Hepatocyte (in vitro differentiated cells): Measurements from ENCODE around the gene HSPB7.
"Not testable (repeated sequence)": the region's sequence is repeated elsewhere in the genome, so short reads cannot be mapped to it uniquely, and the experiment has no call there.

ENCODE experiments used
- EZH2 ChIP-seq: fragments of 200-600 bp; sonication (generic); IDR thresholded peaks from 2 replicates; pipeline ENCODE4 v1.6.1; 2016; ENCODE audit warnings: antibody characterized with exemption, mild to moderate bottlenecking, borderline replicate concordance
- EZH2phosphoT487 ChIP-seq: fragments of 200-600 bp; sonication (generic); IDR thresholded peaks from one replicate; pipeline ENCODE4 v1.6.1; 2018; ENCODE audit warnings: antibody characterized with exemption, mild to moderate bottlenecking, low read depth, moderate library complexity; ENCODE audit not compliant: unreplicated experiment, severe bottlenecking
- TF ChIP-seq, protein P1 (sequence below): fragments of 200-600 bp; sonication (generic); IDR thresholded peaks from 2 replicates; pipeline ENCODE4 v1.5.1; 2016; ENCODE audit warnings: antibody characterized with exemption, mild to moderate bottlenecking; ENCODE audit not compliant: poor library complexity

DNA sequence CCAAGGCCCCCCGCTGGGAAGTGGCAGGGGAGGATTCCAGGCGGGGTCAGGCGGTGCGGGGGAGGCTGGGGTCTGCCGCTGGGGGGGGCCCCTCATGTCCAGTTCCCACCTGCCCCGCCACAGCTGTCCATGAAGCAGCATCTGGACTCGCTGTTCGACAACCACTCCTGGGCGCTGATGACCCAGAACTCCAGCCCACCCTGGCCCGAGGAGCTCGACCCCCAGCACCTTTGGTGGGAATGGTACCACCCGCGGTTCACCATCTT, 11.1 kb upstream of the HSPB7 start:
- TF ChIP-seq, protein P1, sequence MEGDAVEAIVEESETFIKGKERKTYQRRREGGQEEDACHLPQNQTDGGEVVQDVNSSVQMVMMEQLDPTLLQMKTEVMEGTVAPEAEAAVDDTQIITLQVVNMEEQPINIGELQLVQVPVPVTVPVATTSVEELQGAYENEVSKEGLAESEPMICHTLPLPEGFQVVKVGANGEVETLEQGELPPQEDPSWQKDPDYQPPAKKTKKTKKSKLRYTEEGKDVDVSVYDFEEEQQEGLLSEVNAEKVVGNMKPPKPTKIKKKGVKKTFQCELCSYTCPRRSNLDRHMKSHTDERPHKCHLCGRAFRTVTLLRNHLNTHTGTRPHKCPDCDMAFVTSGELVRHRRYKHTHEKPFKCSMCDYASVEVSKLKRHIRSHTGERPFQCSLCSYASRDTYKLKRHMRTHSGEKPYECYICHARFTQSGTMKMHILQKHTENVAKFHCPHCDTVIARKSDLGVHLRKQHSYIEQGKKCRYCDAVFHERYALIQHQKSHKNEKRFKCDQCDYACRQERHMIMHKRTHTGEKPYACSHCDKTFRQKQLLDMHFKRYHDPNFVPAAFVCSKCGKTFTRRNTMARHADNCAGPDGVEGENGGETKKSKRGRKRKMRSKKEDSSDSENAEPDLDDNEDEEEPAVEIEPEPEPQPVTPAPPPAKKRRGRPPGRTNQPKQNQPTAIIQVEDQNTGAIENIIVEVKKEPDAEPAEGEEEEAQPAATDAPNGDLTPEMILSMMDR: not testable (repeated sequence)
- TF ChIP-seq EZH2phosphoT487, EZH2: not testable (repeated sequence)
